Body of pancreas (tissue), 4 donors: ENCODE measurements around the gene FUT3.

Source experiments
- POLR2A ChIP-seq, 3 donors: fragments of 450-650 bp; IDR thresholded peaks; one replicate each; pipeline ENCODE4 v1.6.1; 2016; ENCODE audit warnings: antibody characterized with exemption in 3 of 3, mild to moderate bottlenecking in 2 of 3
- TF ChIP-seq, protein P1 (sequence below), 7 experiments: fragments of 450-650 bp in 4 of 7; fragments of 200-600 bp in 3 of 7; sonication (generic) in 3 of 7; IDR thresholded peaks; one replicate each; pipeline ENCODE4 v1.5.1; 2016 to 2019; ENCODE audit warnings: antibody characterized with exemption in 7 of 7

DNA sequence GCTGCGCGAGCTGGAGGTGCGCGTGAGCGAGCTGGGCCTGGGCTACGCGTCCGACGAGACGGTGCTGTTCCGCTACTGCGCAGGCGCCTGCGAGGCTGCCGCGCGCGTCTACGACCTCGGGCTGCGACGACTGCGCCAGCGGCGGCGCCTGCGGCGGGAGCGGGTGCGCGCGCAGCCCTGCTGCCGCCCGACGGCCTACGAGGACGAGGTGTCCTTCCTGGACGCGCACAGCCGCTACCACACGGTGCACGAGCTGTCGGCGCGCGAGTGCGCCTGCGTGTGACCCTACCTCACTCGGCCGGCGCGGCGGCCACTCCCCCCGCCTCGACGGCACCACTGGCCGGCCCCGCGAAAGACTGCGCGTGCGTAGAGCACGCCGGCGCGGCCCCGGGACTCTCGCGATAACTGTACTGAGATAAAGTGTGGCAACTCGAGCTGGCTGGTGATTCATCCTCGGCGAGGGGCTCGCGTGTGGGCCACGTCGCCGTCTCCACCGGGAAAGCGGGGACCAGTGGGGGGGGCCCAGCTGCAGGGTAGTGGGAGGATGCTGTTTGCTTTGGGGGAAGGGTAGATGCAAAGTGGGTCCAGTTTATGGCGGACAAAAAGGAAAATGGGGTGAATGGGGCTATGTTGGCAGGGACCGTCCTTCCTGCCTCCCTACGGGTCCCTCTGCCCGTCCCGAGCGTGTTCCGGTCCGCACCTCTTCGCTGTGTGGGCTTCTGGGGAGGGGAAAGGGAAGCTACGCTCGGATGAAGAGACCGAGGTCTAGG is 23.2 kb downstream of the FUT3 start:
- TF ChIP-seq POLR2A (IDR thresholded peaks at IDR 0.05), result peak; percentile 65 to 84 (median 81)
- TF ChIP-seq, protein P1, sequence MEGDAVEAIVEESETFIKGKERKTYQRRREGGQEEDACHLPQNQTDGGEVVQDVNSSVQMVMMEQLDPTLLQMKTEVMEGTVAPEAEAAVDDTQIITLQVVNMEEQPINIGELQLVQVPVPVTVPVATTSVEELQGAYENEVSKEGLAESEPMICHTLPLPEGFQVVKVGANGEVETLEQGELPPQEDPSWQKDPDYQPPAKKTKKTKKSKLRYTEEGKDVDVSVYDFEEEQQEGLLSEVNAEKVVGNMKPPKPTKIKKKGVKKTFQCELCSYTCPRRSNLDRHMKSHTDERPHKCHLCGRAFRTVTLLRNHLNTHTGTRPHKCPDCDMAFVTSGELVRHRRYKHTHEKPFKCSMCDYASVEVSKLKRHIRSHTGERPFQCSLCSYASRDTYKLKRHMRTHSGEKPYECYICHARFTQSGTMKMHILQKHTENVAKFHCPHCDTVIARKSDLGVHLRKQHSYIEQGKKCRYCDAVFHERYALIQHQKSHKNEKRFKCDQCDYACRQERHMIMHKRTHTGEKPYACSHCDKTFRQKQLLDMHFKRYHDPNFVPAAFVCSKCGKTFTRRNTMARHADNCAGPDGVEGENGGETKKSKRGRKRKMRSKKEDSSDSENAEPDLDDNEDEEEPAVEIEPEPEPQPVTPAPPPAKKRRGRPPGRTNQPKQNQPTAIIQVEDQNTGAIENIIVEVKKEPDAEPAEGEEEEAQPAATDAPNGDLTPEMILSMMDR (IDR thresholded peaks at IDR 0.05), result no peak
